ENCODE data around the gene CDH13.

Gene CDH13

DNA sequence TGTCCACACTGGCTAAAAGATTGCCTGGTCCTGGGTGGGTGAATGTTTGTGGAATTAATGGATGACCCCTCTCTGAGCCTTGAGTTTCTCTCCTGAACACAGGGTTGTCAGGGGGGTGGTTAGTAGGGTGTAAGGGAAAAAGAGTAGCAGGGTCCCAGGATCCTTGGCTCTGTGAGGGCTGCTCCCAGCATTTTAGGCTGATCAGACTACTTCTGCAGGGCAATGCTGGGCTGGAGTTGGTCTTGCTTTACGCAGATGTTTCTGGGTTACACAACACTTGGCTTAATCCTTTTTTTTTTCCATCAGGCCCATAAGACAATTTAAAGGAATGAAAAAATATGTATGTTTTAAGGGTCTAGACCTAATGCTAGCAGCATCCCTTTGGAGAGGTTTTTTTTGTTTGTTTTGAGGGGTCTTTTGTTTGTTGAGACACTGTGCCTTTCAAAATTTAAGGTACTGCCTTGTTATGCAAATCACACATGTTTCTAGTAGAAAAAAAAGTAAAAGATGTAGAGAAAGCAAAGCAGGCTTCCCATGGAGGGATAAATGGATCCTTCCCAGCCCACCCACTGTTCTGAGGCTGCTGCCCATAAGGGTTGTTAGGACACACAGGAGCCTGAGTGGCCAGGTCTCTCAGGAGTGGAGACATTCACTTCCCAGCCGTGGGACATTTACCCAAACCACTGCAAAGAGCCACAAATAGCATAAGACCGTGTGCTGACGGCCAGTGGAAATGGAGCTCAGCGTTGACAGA, 955.4 kb downstream of the CDH13 start:
- DNase-seq (ENCODE audit: insufficient read length, low spot score) (no peak), FAIRE-seq (no peak)
- no peak for TF ChIP-seq POLR2A (IDR thresholded peaks at IDR 0.05; ENCODE audit: low read depth, low read length)

DNA sequence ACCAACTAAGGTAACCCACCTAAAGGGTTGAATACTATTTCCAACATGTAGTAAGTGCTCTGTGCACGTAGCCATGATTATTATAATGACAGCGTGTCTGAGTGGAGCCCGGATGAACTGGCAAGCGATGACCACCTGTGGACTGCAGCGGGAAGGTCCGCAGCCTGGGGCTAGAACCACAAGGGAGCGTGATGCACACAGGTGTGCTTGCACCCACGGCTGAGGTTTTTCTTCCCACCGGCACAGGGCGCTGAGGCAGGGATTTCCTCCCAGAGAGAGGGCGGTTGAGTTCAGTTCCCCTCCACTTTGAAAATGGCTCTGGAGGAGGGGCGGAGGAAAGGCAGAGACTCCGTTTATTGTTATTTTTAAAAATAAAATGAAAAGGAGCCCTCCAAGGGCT, 959.3 kb downstream of the CDH13 start:
- FAIRE-seq (no peak), DNase-seq (ENCODE audit: insufficient read length, low spot score) (no peak)
- TF ChIP-seq POLR2A (IDR thresholded peaks at IDR 0.05; ENCODE audit: low read depth, low read length) = no peak

DNA sequence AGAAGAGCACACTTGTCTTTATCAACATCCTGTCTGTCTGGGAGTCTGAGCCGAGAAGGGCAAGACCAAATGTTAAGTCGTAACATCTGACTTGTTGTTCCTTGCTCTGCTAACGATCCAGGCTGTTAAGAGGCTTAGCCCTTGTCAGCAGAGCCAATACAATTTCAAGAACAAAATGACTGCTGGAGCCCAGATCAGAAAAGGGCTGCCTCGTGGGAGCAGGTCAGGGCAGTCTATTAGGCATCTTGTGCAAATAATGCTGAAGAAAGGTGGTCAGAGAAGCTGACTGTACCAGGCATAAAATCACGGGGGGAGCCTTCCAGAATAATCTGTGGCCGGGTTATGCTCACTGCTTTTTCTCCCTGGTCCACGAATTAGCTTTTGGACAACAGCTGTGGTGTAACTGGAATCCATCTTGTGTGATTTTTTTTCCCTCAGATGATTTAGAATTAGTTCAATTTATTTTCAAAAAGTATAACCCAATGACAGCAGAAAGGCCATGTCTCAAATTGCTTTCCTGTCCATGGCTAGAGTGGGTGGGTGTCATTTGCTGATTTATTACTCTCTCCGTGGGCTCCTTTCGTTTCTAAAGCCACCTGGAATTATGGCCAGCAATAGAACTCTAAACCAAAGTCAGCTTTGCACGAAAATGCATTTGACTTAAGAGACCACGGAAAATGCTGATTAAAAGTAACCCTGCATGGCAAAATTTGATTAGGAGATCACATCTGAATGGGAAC, 959.9 kb downstream of the CDH13 start:
- TF ChIP-seq POLR2A (IDR thresholded peaks at IDR 0.05; ENCODE audit: low read depth, low read length) = no peak
- DNase-seq (ENCODE audit: insufficient read length, low spot score) (no peak), FAIRE-seq (no peak)

DNA sequence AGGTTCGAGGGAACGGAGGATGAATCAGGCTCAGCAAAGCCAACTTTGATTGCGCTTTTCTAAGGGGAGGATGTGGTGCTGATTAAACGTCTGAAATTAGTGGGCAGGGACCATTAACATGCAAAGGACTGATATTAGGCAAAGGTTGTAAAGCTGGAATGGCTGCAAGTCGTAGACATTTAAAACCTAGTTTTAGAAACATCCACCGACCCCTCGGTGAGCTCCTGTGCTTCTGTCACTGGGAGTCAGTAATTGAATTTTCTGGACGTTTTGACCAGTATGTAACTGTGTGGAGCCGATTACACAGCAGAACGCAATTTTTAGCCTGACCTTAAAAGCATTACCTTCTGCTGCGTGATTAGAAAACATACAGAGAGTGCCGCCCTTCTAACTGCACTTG, 960.4 kb downstream of the CDH13 start:
- DNase-seq (ENCODE audit: insufficient read length, low spot score) (no peak), FAIRE-seq (no peak)
- TF ChIP-seq POLR2A (IDR thresholded peaks at IDR 0.05; ENCODE audit: low read depth, low read length) = no peak

DNA sequence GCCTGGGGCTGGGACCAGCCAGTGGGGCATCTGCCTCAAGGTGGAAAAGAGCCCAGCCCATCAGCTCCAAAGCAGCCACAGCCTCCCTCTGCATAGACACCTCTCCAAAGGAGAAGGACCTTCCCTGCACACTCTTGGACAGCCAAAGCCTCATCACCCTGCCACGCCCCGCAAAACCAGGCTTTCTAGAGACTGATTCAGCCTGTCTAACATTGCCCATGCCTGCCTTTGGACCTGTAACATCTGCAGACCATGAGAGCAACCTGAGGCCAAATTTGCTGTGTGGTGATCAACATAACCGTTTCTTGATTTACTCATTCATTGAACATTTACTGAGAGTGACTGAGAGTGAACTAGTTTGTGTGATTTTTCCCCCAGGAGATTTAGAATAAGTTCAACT, 961.3 kb downstream of the CDH13 start:
- no peak for DNase-seq (ENCODE audit: insufficient read length, low spot score)
- no peak for FAIRE-seq

DNA sequence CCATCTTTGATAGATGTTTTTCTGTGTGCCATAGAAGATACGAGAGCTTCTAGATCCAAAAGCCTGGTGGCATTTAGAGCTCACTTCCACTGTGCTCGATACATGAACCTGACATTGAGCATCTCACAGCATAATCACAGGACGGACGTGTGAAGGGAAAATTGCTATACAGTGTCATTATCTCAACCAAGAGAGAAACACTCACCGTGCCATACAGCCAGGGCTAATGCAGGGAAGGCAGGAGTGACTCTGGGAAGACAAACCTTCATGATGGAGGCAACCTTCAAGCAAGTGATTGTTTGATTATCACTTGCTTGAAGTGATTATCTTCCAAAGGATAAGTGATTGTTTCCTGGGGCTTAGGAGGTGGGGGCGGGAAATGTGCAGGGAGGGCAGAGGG, 962.8 kb downstream of the CDH13 start:
- DNase-seq (ENCODE audit: insufficient read length, low spot score) (no peak), FAIRE-seq (no peak)
- TF ChIP-seq POLR2A (IDR thresholded peaks at IDR 0.05; ENCODE audit: low read depth, low read length) = no peak

More for the DNA sequence above, 961.3 kb downstream of the CDH13 start:
- TF ChIP-seq POLR2A (IDR thresholded peaks at IDR 0.05; ENCODE audit: low read depth, low read length) = no peak

DNA sequence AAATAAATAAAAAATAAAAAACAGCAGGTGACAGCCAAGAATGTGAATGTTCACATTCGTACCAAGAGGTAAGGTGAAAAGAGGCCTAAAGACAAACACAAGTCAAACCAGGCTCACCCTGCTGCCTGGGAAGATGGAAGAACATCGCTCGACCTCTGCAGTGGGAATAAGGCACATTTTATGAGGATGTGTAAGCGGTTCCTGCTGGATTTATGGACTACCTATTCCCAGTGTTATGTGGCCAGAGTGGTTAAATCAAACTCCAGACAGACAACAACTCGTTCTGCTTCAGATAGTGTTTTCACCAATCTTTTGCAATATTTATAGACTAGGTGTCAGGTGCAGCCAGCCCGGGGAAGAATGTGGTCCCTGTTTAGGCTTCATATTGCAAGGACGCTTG, 966.0 kb downstream of the CDH13 start:
- TF ChIP-seq POLR2A (IDR thresholded peaks at IDR 0.05; ENCODE audit: low read depth, low read length) = no peak
- DNase-seq (ENCODE audit: insufficient read length, low spot score) (no peak), FAIRE-seq (no peak)

DNA sequence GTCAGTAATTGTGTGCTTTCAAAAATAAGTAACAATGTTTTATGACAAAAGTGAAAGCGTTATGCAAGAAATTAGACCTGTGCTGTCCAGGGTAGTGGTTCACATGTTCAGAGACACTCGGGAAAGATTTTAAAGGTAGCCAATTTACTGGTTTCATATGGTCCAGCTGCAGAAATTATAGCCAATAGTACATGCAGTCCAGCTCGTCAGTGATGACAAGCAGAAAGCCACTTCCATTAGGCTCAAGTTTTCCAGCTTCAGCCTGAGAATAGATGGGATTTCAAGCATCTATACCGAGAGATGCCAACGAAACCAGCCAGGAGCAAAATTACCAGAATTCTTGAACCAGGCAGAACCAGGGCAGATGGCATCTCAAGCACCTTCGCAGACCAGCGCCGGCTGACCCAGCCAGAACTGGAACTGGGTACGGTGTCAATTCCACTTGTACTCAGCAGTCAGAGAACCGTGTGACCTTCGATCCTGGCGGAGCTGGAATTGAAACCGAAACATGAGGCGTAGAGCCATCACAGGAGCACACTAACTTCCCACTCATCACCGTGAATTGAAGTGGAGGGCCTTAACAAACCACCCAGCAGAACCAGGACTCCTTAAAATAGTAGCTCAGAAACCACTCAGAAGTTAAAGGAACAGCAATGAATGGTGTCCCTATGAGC, 973.2 kb downstream of the CDH13 start:
- no peak for TF ChIP-seq POLR2A (IDR thresholded peaks at IDR 0.05; ENCODE audit: low read depth, low read length)
- FAIRE-seq (no peak), DNase-seq (ENCODE audit: insufficient read length, low spot score) (no peak)

DNA sequence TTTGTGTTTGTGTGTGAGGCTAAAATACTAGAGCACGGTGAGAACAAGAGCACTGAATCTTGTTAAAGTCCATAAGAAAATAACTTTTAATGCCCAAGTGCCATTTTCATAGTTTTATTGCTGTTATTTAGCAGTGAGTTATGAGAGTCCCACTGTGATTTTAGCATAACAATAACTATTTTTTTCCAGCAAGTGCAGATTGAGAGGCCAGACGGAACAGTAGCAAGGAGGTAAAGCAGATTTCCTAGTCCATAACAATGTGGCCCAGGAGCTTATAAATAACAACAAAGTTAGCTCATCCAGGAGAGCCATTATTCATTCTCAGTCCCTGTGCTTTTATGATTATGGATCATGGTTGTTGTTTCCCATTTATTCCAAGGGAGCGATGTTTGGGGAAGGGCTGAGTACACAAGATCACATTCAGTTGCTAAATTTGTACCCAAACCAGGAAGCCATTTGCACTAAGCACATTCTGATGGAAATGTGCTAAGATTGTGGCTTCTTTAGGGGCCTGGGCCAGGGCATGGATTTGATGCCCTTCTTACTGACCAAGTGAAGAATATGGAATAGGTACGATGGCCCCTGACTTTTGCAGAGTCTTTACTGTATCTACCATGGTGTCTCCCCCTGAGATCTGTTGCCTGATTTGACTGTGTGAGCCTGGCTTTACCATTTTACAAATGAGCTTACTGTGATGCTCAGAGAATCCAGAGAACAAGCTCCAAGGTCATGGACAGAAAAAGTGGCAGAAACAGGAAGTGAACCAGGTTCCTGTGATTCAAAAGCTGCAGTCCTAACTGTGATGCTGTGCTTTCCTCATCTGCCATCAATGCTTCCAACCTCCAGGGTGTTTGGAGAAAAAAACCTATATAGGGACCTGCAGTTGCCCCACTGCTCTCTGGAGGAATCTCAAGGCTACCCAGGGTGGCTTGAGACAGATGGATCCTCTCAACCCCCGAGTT, 976.3 kb downstream of the CDH13 start:
- FAIRE-seq (no peak), DNase-seq (ENCODE audit: insufficient read length, low spot score) (no peak)
- TF ChIP-seq POLR2A (IDR thresholded peaks at IDR 0.05; ENCODE audit: low read depth, low read length) = no peak

DNA sequence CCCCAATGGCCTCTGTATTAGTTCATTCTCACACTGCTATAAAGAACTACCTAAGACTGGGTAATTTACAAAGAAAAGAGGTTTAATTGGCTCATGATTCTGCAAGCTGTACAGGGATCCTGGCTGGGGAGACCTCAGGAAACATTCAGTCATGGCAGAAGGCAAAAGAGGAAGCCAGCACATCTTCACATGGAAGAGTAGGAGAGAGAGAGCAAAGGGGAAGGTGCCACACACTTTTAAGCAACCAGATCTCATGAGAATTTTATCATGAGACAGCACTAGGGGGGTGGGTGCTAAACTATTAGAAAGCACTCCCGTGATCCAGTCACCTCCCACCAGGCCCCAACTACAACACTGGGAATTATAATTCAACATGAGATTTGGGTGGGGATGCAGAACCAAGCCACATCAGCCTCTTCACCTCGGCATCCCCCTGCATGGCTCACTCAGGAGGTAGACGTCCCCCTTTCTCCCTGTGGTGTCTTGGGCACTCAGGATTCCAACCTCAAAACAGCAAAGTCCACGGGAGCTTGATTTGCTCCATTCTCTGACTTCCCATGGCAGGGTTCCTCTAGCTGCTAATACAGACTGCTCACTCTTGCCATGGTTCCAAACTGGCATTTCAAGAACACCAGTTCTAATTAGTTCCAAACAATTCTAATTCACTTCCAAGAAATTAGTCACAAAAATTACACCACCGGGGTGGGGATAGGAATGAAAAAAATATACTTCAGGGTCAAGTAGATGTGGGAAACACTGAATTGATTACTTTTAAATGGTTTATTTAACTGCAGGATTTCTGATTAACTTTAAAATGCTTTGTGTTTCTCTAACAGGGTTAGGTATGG, 977.2 kb downstream of the CDH13 start:
- FAIRE-seq = no peak
- no peak for DNase-seq (ENCODE audit: insufficient read length, low spot score)
- no peak for TF ChIP-seq POLR2A (IDR thresholded peaks at IDR 0.05; ENCODE audit: low read depth, low read length)

DNA sequence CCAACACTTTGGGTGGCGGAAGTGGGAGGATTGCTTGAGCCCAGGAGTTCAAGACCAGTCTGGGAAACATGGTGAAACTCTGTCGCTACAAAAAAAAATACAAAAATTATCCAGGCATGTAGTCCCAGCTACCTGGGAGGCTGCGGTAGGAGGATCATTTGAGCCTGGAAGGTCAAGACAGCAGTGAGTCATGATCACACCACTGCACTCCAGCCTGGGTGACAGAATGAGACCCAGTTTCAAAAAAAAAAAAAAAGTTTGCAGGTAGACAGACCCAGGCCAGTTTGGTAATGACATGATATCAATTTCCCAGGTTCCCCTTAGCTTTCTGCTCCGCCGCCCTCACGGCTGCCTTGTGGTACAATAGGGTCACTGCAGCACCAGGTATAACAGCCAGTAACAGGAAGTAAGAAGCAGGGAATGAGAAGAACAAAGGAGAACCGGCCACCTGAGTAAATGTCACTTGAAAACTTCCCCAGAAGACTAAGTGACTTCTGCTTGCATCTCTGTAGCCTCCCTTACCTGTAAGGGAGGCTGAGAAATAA, 979.8 kb downstream of the CDH13 start:
- TF ChIP-seq POLR2A (IDR thresholded peaks at IDR 0.05; ENCODE audit: low read depth, low read length) = no peak
- no peak for DNase-seq (ENCODE audit: insufficient read length, low spot score)
- FAIRE-seq = no peak

DNA sequence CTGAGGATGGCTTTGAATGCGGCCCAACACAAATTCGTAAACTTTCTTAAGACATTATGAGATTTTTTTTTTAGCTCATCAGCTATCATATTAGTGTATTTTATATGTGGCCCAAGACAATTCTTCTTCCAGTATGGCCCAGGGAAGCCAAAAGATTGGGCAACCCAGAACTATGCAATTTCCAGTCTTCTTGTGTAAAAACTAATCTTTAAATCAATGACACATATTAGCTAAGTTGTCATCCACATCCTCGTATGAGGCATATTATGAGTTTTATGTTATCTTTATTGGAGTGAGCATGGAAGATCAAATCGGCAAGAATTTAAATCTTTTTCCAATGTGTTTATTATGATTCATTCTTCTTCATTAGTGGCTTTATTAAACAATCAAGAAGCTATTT, 982.4 kb downstream of the CDH13 start:
- TF ChIP-seq POLR2A (IDR thresholded peaks at IDR 0.05; ENCODE audit: low read depth, low read length) = no peak
- no peak for FAIRE-seq
- DNase-seq (ENCODE audit: insufficient read length, low spot score) = no peak

Data from H54 (cell line).